Measurements from ENCODE around the gene MRPL51. TPM values are rescaled to one million over a fixed set of nuclear protein-coding genes. Genes with fewer than 3 reads are reported as not detected.

Gene MRPL51
- polyA plus RNA-seq, 1 donor, result 112 TPM

DNA sequence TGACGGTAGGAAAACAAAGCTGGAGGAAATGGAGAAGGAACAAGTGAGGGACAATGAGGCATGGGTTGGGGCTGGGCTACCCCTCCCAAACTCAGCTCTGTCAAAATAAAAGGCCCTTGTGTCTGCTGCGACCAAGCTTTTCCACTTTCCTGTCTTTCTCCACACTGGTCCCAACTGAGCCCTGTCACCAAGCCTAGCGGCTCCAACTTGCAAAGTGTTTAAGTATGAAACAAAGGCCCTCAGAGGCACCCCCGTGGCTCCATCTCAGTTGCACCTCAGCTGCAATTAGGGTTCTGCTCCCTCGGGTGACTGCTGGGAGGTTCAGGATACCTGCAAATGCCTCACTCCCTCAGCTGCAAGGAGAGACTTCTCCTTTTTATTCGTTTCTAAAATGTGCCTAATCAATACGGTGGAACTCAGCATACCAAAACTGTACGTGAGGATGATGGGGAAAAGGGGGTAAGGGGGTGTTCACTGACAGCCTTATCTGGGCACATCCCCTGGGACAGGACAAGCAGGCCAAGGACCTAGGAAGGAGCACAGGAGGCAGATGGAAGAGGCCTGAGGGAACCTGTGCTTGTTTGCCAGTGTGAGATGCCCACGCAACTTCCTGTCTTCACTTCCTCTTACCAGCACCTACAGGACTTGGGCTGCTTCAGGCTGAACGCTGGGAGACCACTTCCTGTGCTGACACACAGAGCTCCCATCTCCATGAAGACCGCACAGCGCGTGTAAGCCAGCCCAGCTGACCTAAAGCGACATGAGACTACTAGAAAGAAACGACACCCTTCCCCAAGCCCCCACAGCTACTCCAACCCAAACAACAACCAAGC is 31.4 kb downstream of the MRPL51 start:
- no peak for DNase-seq

- no peak for DNase-seq
These were observed 32.2 kb downstream of the MRPL51 start for GRCh38 chr12:6460751-6461371.

DNA sequence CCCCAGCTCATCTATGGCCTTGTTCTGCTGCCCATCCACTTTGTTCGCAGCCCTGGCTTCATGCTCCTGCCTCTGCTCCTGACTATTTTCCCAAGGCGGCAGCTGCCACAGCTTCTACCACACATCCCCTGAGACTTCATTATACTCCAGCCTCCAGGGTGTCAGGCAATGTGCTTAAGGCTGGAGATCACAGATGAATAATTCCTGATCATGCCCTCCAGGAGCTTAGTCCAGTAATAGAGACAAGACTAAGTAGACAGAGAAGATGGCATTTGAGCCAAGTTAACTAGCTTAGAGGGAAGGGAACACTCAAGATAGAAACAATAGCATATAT is 34.1 kb downstream of the MRPL51 start:
- no peak for DNase-seq

- no peak for DNase-seq
These were observed 34.6 kb downstream of the MRPL51 start for GRCh38 chr12:6458281-6459003.

GRCh38 chr12:6457220-6457945 is 35.7 kb downstream of the MRPL51 start:
- no peak for DNase-seq

- no peak for DNase-seq
These were observed 40.0 kb downstream of the MRPL51 start for GRCh38 chr12:6452944-6453630.

DNA sequence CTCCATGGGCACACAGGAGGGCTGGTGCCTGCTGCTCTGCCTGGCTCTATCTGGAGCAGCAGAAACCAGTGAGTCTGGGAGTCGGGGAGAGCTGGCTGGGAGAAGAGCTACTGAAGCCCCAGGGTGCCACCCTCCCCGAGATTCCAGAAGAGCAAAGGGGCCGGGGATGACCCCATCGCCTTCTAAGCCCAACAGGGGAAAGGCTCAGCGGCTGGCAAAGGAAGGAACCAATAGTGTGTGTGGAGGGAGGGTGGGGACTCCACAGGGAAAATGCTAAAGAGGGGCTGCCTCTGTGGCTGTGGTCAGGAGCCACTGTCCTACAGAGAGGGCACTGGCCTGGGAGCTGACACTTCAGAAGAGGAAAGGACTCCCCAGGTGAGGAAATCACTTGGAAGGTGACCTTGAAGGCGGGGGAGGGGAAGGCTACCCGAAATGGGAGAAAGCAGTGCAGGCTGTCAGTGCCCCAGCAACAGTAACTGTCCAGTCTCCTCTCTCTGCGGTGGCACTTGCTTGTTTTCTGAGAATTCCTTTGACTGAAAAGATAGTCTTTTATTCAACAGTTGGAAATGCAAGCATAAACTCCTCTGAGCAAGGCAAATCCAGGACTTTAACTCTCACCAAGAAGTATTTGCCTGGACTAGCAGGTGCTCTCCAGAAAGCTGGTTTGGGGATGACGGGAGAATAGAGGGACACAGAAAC is 40.7 kb downstream of the MRPL51 start:
- DNase-seq, result peak; percentile 51

GRCh38 chr12:6451348-6452244 is 41.5 kb downstream of the MRPL51 start, which contains the start of gene TAPBPL:
TAPBPL (plus strand) TSS chr12:6452042; CDS start chr12:6452249, 207 bp downstream.
- DNase-seq, result peak; percentile 91

- no peak for DNase-seq
These were observed 42.2 kb downstream of the MRPL51 start for GRCh38 chr12:6450869-6451347.

DNA sequence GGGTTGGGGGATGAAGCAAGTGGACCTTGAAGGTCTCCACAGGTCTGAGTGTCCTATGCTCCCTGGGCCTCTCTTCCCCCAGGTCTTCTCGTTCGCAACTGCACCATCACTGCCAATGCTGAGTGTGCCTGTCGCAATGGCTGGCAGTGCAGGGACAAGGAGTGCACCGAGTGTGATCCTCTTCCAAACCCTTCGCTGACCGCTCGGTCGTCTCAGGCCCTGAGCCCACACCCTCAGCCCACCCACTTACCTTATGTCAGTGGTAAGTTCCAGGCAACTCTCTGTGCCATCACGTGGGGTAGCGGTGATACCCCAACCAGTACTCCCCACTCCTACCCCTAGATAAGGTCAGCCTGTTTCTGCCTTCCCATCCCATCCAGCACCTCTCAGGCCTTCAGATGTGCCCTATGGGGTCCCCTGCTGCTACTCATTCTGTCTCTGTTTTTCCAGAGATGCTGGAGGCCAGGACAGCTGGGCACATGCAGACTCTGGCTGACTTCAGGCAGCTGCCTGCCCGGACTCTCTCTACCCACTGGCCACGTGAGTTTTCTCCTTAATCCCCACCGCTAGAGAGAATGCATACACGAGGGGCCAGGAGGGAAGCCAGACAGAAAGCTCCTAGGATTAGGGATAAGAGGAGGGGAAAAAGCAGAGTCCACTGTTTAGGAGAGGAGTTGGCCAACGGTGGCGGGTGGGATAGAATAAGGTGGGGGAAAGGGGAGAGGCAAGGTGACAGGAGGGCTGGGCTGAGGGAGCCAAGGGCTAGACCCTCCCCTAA is 42.8 kb downstream of the MRPL51 start:
- no peak for DNase-seq

DNA sequence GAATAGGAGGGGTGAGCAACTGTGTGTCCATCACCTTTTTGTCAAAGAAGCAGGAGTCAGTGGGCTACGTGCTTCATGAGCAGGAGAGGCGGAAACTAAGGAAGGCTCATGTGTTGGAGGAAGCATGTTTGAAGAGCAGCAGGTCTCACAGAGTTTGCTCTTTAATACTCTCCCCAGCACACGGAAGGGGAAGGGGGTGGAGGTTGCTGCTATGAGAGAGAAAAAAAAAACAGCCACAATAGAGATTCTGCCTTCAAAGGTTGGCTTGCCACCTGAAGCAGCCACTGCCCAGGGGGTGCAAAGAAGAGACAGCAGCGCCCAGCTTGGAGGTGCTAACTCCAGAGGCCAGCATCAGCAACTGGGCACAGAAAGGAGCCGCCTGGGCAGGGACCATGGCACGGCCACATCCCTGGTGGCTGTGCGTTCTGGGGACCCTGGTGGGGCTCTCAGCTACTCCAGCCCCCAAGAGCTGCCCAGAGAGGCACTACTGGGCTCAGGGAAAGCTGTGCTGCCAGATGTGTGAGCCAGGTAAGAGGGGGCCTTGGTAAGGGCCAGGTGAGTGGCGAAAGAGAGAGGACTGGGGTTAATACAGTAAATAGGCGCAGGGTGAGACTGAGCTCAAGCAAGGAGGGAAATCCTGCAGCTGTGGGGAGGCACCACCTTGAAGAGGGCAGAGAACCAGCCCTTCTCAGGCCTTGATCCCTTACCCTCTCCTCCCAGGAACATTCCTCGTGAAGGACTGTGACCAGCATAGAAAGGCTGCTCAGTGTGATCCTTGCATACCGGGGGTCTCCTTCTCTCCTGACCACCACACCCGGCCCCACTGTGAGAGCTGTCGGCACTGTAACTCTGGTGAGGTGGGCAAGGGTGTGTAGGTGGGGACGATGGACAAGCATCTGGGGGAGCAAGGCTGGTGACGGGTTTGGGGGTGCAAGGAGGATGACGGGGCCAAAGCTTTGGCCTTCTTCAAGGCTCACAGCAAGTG is 48.1 kb downstream of the MRPL51 start, which contains the start of gene CD27:
CD27 (plus strand) TSS at position 252 of the 985 bp plus-strand sequence; CDS start at position 393, 141 bp downstream.
- no peak for DNase-seq

GRCh38 chr12:6444031-6444430 is 49.0 kb downstream of the MRPL51 start:
- DNase-seq, result no peak

DNA sequence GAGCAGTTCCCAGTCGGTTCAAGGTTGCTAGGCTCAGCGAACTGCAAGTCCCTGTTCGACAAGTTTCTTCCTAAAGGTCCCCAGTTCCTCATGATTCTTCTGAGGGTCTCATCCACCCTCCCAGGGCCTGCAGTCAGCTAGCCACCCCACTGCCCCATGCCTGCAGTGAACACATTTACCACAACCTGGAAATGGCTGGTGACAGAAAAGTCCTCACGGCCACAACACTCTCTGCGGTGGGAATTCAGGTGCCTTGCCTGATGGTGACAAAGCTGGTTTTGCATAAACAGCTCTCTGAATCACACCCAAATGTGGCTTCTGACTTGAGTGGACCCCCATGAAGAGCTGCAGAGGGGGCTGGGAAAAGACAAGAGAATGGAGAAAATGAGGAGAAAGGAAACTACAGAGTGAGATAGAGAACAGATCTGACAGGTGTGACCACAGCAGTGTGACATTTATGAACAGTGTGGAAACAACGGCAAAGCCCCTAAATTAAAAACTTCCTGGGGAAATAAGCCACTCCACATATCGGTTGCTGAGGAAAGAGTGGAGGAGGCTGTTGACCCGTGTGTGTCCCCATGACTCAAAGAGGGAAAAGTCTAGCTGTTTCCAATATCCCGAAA is 49.6 kb downstream of the MRPL51 start:
- no peak for DNase-seq

DNA sequence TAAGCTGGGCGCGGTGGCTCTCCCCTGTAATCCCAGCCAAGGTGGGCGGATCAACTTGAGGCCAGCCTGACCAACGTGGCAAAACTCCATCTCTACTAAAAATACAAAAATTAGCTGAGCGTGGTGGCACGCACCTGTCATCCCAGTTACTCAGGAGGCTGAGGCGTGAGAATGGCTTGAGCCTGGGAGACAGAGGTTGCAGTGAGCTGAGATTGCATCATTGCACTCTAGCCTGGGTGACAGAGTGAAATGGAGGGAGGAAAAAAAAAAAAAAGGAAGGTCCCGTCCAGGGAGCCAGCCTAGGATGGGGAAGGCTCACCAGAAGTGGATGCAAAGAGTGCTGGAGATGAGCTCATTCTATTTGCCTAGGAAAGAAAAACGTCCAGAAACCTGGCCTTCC is 50.2 kb downstream of the MRPL51 start:
- no peak for DNase-seq
